Endothelial cell (in vitro differentiated cells): ENCODE measurements around the gene DELE1. TPM values are rescaled to one million over a fixed set of nuclear protein-coding genes. Genes with fewer than 3 reads are reported as not detected.

ENCODE experiments used
- DNase-seq: peaks from one replicate; pipeline ENCODE4 v3.0.0; 2021; ENCODE audit warnings: low spot score
- H3K27ac Mint-ChIP-seq: one replicate; pipeline ENCODE4 v1.8.0; 2021; ENCODE audit warnings: mixed read lengths, inconsistent platforms; ENCODE audit not compliant: unreplicated experiment
- H3K27me3 Mint-ChIP-seq: one replicate; pipeline ENCODE4 v1.8.0; 2021; ENCODE audit warnings: mild to moderate bottlenecking, moderate library complexity, mixed read lengths, inconsistent platforms; ENCODE audit not compliant: unreplicated experiment
- H3K36me3 Mint-ChIP-seq: one replicate; pipeline ENCODE4 v1.8.0; 2021; ENCODE audit warnings: mild to moderate bottlenecking, low read depth, mixed read lengths, inconsistent platforms; ENCODE audit not compliant: unreplicated experiment
- H3K4me1 Mint-ChIP-seq: one replicate; pipeline ENCODE4 v1.8.0; 2021; ENCODE audit warnings: mild to moderate bottlenecking, mixed read lengths, inconsistent platforms; ENCODE audit not compliant: unreplicated experiment
- H3K4me3 Mint-ChIP-seq: one replicate; pipeline ENCODE4 v1.8.0; 2021; ENCODE audit warnings: mild to moderate bottlenecking, mixed read lengths, inconsistent platforms; ENCODE audit not compliant: unreplicated experiment
- H3K9me3 Mint-ChIP-seq: one replicate; pipeline ENCODE4 v1.8.0; 2021; ENCODE audit warnings: mixed read lengths, inconsistent platforms; ENCODE audit not compliant: unreplicated experiment
- total RNA-seq: library from RNA; stranded (reverse); fragmentation: NEBNext Ultra II Directional; extraction: Animal tissue kit (Norgen Biotek cat#: 25700); gene quantifications from one replicate; pipeline ENCODE4 v1.2.1, GENCODE V29; 2021; ENCODE audit not compliant: unreplicated experiment
- TF ChIP-seq, protein P1 (sequence below): fragments of 200-600 bp; sonication (generic); IDR thresholded peaks from one replicate; pipeline ENCODE4 v1.5.0; 2021; ENCODE audit warnings: antibody characterized with exemption; ENCODE audit not compliant: unreplicated experiment

DELE1 gene
- total RNA-seq, 1 donor from 2014 or later, result 115 TPM

DNA sequence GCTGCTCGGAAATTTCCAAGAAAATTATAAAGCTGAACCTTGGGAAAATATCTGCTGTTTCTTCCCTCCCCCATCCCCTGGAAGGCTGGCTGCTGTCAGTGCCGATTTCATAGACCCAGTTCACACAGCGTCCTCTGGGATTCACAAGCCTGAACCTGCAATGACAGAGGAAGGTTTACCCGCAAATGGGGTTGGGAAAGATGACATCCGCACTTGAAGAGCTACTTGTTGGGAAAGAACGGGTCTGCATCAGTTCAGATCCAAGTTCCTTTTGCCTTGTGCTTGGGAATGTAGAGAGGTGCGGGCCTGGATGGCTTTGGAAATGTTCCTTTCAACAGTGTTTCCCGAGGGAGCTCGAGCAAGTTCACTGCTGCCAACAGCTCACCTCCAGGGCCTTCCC, 20.4 kb downstream of the DELE1 start:
- TF ChIP-seq, protein P1, sequence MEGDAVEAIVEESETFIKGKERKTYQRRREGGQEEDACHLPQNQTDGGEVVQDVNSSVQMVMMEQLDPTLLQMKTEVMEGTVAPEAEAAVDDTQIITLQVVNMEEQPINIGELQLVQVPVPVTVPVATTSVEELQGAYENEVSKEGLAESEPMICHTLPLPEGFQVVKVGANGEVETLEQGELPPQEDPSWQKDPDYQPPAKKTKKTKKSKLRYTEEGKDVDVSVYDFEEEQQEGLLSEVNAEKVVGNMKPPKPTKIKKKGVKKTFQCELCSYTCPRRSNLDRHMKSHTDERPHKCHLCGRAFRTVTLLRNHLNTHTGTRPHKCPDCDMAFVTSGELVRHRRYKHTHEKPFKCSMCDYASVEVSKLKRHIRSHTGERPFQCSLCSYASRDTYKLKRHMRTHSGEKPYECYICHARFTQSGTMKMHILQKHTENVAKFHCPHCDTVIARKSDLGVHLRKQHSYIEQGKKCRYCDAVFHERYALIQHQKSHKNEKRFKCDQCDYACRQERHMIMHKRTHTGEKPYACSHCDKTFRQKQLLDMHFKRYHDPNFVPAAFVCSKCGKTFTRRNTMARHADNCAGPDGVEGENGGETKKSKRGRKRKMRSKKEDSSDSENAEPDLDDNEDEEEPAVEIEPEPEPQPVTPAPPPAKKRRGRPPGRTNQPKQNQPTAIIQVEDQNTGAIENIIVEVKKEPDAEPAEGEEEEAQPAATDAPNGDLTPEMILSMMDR, result no peak
- H3K36me3 Mint-ChIP-seq, result peaks cover 47% of the 10 kb centered on the region
- no peak overlapping the region for H3K27ac Mint-ChIP-seq
- peak overlapping the region; percentile 25 for H3K4me3 Mint-ChIP-seq
- peaks cover 9% of the 10 kb centered on the region for H3K27me3 Mint-ChIP-seq
- no peak for DNase-seq
- peaks cover 67% of the 10 kb centered on the region for H3K4me1 Mint-ChIP-seq
- H3K9me3 Mint-ChIP-seq, result no peaks in the 10 kb centered on the region

DNA sequence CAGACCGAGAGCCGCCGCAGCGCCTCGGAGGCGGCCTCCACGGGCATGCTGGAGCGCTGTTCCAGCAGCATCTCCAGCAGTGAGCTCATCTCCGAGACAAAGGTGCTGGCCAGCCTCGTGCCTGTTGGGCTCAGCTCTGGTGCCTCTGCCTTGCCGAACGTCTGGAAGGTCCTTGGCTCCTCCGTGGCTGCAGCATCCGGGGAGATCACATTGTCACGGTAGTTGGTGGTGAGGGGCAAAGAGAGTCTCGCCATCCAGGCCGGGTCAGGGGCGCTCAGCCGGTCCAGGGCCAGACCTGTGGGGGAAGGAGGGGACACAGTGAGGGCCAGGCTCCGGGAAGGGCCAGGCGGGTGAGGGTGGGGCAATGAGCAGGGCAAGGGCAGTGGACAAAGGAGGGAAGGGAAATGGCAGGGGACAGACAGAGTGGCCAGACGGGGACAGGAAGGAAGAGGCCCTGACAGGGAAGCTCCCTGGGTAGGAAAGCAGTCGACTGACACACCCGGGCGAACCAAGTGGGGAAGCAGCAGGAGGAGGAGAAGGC, 21.9 kb downstream of the DELE1 start:
- H3K36me3 Mint-ChIP-seq, result peaks cover 48% of the 10 kb centered on the region
- DNase-seq, result no peak
- peak overlapping the region; percentile 91 for H3K27ac Mint-ChIP-seq
- TF ChIP-seq, protein P1, result no peak
- H3K9me3 Mint-ChIP-seq, result no peaks in the 10 kb centered on the region
- H3K4me1 Mint-ChIP-seq, result peaks cover 75% of the 10 kb centered on the region
- H3K4me3 Mint-ChIP-seq, result no peak overlapping the region
- H3K27me3 Mint-ChIP-seq, result peaks cover 12% of the 10 kb centered on the region

DNA sequence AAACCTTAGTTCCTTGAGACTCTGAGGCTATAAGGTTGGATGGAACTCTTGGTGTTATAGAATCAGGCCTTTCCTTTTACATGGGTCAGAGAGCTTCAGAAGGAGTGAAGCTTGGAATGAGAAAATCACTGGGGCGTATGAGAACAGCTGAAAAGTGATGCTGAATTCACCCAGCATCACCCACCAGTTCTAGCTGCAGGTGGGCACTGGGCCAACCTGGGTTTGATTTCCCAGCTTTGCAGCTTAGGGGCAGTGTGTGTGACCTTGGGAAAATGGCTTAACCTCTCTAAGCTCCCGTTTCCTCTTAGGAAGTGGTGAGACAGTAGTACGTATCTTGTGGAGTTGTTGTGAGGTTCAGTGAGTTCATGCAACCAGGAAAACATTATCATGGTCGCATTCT, 23.6 kb downstream of the DELE1 start:
- TF ChIP-seq, protein P1, result no peak
- Mint-ChIP-seq H3K4me3 (peak overlapping the region; percentile 33), H3K27me3 (peaks cover 17% of the 10 kb centered on the region), H3K27ac (peak overlapping the region; percentile 72), H3K9me3 (no peaks in the 10 kb centered on the region), H3K4me1 (peaks cover 82% of the 10 kb centered on the region), H3K36me3 (peaks cover 49% of the 10 kb centered on the region)
- DNase-seq, result no peak

DNA sequence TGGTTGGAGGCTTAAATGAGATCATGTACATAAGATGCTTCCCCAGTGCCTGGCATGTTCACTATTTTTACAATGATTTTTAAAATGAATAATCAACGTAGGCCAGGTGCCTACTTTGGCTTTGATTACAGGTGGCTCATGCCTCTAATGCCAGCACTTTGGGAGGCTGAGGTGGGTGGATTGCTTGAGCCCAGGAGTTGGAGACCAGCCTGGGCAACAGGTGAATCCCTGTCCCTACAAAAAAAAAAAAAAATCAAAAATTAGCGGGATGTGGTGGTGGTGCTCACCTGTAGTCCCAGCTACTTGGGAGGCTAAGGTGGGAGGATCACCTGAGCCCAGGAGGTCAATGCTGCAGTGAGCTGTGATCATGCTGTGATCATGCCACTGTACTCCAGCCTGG, 25.1 kb downstream of the DELE1 start:
- peak overlapping the region; percentile 61 for H3K27ac Mint-ChIP-seq
- peaks cover 88% of the 10 kb centered on the region for H3K4me1 Mint-ChIP-seq
- DNase-seq, result no peak
- peaks cover 53% of the 10 kb centered on the region for H3K36me3 Mint-ChIP-seq
- TF ChIP-seq, protein P1, result no peak
- H3K4me3 Mint-ChIP-seq, result peak overlapping the region; percentile 59
- no peaks in the 10 kb centered on the region for H3K9me3 Mint-ChIP-seq
- H3K27me3 Mint-ChIP-seq, result peaks cover 14% of the 10 kb centered on the region

DNA sequence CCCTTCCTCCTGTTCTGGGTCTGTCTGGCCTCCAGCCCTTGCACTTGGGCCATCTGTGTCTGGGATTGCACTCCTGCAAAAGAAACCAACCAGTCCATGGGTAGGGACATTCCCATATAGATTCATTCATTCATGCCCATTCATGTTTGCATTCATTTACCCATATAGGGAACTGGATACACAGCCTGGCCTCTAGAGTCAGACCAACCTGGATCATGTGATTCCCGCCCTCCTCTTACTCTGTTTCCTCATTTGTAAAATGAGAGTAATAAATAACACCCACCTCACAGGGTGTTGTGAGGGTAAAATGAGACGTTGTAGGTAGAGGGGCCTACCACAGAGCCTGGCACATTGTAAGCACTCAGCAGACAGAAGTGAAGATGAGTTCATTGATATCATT, 25.8 kb downstream of the DELE1 start:
- Mint-ChIP-seq H3K36me3 (peaks cover 54% of the 10 kb centered on the region), H3K9me3 (no peaks in the 10 kb centered on the region), H3K27ac (no peak overlapping the region), H3K4me3 (peak overlapping the region; percentile 47), H3K27me3 (peaks cover 14% of the 10 kb centered on the region), H3K4me1 (peaks cover 91% of the 10 kb centered on the region)
- TF ChIP-seq, protein P1, result no peak
- DNase-seq, result no peak
